ENCODE data around the gene DNMT3B.

The DNMT3B gene

DNA sequence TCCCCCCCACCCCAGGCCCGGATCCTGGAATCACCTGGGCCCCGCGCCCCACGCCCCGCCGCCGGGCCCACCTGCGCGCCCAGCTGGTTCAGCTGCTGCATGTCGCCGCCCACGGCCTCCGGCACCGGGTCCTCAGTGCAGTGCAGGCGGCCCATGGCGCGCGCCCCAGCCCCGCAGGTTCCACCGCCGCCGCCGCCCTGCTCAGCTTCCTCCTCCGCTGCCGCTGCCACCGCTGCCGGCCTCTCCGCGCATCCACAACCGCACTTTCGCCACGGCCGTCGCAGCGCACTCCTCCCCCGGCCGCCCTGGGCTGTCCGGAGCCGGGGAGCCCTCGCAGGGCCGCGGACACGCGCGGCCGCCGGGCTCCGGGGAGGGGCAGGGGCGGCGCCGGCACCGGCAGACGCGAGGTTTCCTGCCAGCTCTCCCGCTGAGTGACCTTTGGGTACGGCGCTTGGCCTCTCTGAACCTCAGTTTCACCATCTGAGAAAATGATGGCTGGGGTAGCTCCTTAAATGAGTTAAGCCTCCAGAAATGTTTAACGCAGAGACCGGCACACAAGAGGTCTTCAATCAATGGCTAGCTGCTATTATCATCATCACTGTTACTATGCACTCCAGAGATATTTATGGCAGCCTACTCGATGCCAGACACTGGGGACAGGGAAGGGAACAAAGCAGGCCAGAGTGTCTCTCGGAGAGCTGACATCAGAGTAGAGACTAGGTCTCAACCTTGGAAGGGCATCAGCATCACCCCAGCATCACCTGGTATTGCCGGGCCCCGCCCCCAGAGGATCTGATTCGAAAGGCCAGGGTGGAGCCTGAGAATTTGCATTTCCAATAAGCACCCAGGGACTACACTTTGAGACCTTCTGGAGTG lies 18.7 kb upstream of the DNMT3B start, which contains the start of gene COMMD7:
TSS of gene COMMD7 (minus strand) at position 231 of the 876 bp plus-strand sequence. CDS start at position 155, 76 bp downstream.
- H3K27me3 ChIP-seq (ENCODE audit: control insufficient read depth in 1 of 2, insufficient read depth in 2 of 2, low read length in 2 of 2), result no peaks in the 10 kb centered on the region
- peaks cover 11% of the 10 kb centered on the region for H3K4me1 ChIP-seq (ENCODE audit: control insufficient read depth, insufficient read depth, low read length)
- H3K36me3 ChIP-seq (ENCODE audit: control insufficient read depth in 2 of 2, insufficient read depth in 2 of 2, low read length in 2 of 2), result no peaks in the 10 kb centered on the region
- H3K9me3 ChIP-seq (ENCODE audit: control insufficient read depth in 2 of 2, low read length in 2 of 2), result no peaks in the 10 kb centered on the region
- H3K9ac ChIP-seq (ENCODE audit: low read length in 2 of 2), result peak within 1 kb of the TSS; percentile 77 to 94
- H3K27ac ChIP-seq (ENCODE audit: low read length), result peak within 1 kb of the TSS; percentile 74
- H3K4me3 ChIP-seq (ENCODE audit: low read length in 2 of 2), result peak within 1 kb of the TSS; percentile 63 to 85

DNA sequence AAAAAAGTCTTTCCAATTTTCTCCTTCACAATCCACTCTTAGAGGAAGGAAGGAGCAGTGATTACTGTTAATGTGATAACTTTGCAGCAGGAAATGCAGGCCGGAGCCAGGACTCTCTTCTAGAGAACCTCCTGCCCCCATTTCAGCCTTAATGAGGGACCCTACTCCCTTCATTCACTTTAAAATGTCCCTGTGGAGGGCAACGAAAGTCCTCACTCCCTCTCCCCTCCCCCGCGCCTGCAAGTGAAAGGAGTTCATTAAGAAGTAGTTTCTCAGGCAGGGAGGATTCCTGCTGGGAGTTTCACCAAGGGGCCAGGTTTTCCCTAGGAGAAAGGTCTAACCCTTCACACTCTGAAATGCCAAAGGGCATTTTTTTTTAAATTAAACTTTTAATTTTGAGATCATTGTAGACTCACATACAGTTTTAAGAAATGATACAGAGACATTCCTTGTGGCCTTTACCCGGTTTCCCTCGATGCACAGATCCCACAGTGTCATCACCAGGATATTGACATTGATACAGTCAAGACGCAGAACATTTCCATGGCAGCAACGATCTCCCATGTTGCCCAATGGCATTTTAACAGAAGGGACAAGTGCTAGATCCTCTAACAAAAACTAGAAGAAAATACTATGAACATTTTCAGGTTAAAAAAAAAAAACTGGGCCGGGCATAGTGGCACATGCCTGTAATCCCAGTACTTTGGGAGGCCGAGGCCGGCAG lies 12.1 kb upstream of the DNMT3B start:
- Histone ChIP-seq H3K36me3 (ENCODE audit: control insufficient read depth in 2 of 2, insufficient read depth in 2 of 2, low read length in 2 of 2) (no peaks in the 10 kb centered on the region), H3K4me3 (ENCODE audit: low read length in 2 of 2) (no peak overlapping the region), H3K9me3 (ENCODE audit: control insufficient read depth in 2 of 2, low read length in 2 of 2) (no peaks in the 10 kb centered on the region), H3K27me3 (ENCODE audit: control insufficient read depth in 1 of 2, insufficient read depth in 2 of 2, low read length in 2 of 2) (no peaks in the 10 kb centered on the region), H3K27ac (ENCODE audit: low read length) (no peak overlapping the region), H3K9ac (ENCODE audit: low read length in 2 of 2) (no peak overlapping the region), H3K4me1 (ENCODE audit: control insufficient read depth, insufficient read depth, low read length) (no peaks in the 10 kb centered on the region)

DNA sequence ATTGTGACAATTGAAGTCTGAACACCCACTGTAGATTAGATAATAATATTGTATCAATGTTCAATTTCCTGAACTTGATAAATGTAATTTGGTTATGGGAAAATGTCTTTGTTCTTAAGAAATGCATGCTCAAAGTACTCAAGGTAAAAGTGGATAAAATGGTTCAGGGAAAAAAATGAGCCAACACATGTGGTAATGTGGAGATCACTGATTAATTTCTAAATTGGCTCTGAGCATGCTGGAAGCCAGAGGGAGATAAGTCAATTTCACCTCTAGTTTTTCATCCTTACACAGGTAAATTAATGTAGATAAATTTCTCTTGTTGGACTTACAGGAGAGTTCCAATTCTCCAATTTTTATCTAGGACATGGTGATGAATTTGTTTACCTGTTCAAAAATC lies 10.9 kb upstream of the DNMT3B start:
- Histone ChIP-seq H3K4me3 (ENCODE audit: low read length in 2 of 2) (no peak overlapping the region), H3K27me3 (ENCODE audit: control insufficient read depth in 1 of 2, insufficient read depth in 2 of 2, low read length in 2 of 2) (no peaks in the 10 kb centered on the region), H3K27ac (ENCODE audit: low read length) (no peak overlapping the region), H3K4me1 (ENCODE audit: control insufficient read depth, insufficient read depth, low read length) (no peaks in the 10 kb centered on the region), H3K36me3 (ENCODE audit: control insufficient read depth in 2 of 2, insufficient read depth in 2 of 2, low read length in 2 of 2) (no peaks in the 10 kb centered on the region), H3K9ac (ENCODE audit: low read length in 2 of 2) (no peak overlapping the region), H3K9me3 (ENCODE audit: control insufficient read depth in 2 of 2, low read length in 2 of 2) (no peaks in the 10 kb centered on the region)

DNA sequence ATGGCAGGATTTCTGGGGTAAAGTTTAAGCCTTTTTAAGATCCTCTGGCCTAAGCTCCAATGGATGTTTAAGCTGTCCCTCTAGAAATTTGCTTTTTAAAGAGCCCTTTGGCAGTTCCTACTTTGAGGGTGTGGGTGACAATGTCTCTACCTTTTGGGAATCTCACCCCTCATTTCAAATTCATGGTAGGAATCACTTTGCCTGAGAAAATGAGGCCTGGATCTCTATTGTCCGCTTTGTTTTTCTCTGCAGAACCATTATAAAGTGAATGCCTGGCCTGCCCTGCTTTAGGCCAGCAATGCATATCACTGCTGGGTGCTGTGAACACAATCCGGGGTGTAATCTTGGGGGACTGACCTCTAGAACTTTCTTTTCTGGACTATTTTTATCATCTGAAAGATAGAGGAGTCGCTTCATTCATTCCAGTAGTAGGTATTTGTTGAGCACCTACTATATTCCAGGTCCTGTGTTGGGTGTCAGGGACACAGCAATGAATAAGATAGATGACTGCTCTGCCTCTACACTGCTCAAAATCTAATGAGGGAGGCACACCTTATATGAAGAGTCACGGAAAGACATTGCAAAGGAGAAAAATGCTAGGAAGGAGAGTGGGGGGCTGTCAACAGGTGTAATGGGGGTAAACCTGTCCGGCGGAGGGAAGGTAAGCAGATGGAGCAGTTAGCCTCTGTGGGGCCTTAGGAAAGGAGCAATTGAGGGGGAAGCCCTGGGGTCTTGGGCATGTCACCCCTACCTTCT lies 10.3 kb upstream of the DNMT3B start:
- Histone ChIP-seq H3K27ac (ENCODE audit: low read length) (no peak overlapping the region), H3K4me1 (ENCODE audit: control insufficient read depth, insufficient read depth, low read length) (no peaks in the 10 kb centered on the region), H3K27me3 (ENCODE audit: control insufficient read depth in 1 of 2, insufficient read depth in 2 of 2, low read length in 2 of 2) (no peaks in the 10 kb centered on the region), H3K9me3 (ENCODE audit: control insufficient read depth in 2 of 2, low read length in 2 of 2) (no peaks in the 10 kb centered on the region), H3K9ac (ENCODE audit: low read length in 2 of 2) (no peak overlapping the region), H3K36me3 (ENCODE audit: control insufficient read depth in 2 of 2, insufficient read depth in 2 of 2, low read length in 2 of 2) (no peaks in the 10 kb centered on the region), H3K4me3 (ENCODE audit: low read length in 2 of 2) (no peak overlapping the region)

DNA sequence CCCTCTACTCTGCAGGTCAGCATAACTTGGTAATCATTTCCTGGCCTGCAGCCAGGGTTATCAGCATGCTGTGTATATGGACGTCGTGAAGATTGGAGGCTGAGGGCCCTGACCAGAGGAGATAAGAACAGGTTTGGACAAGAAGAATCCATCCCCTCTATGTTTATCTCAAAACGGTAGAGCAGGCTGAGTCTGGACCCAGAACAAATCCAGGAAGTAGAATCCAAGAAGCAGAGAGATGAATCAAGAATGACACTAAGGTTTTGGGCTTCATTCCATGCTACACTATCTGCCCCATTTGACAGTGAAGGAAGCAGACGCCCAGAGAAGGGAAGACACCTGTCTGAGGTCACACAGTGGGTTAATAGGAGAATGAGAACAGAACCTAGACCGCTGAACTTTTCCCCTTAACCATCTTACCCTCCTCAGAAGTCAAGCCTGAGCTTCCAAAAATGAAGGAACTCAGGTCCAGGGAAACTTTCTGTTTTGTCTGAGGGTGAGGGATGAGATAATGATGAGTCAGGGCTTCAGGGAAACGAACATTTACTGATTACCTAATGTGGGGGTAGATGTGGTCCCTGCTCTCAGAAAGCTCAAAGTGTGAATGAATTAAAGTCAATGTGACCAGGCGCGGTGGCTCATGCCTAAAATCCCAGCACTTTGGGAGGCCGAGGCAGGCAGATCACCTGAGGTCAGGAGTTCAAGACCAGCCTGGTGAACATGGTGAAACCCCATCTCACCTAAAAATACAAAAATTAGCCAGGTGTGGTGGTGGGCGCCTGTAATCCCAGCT lies 9.5 kb upstream of the DNMT3B start:
- H3K4me3 ChIP-seq (ENCODE audit: low read length in 2 of 2), result no peak overlapping the region
- H3K9me3 ChIP-seq (ENCODE audit: control insufficient read depth in 2 of 2, low read length in 2 of 2), result no peaks in the 10 kb centered on the region
- no peaks in the 10 kb centered on the region for H3K36me3 ChIP-seq (ENCODE audit: control insufficient read depth in 2 of 2, insufficient read depth in 2 of 2, low read length in 2 of 2)
- H3K27ac ChIP-seq (ENCODE audit: low read length), result no peak overlapping the region
- H3K4me1 ChIP-seq (ENCODE audit: control insufficient read depth, insufficient read depth, low read length), result no peaks in the 10 kb centered on the region
- no peaks in the 10 kb centered on the region for H3K27me3 ChIP-seq (ENCODE audit: control insufficient read depth in 1 of 2, insufficient read depth in 2 of 2, low read length in 2 of 2)
- no peak overlapping the region for H3K9ac ChIP-seq (ENCODE audit: low read length in 2 of 2)

DNA sequence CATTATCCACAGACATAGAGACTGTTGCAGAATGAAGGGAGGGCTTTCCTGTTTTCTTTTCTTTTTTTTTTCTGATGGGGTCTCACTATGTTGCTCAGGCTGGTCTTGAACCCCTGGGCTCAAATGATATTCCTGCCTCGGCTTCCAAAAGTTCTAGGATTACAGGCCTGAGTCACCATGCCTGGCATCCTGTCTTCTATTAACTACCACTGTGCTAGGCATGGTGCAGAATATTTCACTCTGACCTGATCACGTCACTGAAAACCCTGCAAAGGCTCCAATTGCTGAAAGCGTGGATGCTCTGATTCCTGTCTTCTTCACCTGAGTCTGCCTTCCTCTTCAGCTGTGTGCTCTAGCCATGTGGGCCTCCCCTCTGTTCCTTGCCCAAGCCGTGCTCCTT lies 8.5 kb upstream of the DNMT3B start:
- Histone ChIP-seq H3K9ac (ENCODE audit: low read length in 2 of 2) (no peak overlapping the region), H3K27ac (ENCODE audit: low read length) (no peak overlapping the region), H3K27me3 (ENCODE audit: control insufficient read depth in 1 of 2, insufficient read depth in 2 of 2, low read length in 2 of 2) (no peaks in the 10 kb centered on the region), H3K4me3 (ENCODE audit: low read length in 2 of 2) (no peak overlapping the region), H3K4me1 (ENCODE audit: control insufficient read depth, insufficient read depth, low read length) (no peaks in the 10 kb centered on the region), H3K36me3 (ENCODE audit: control insufficient read depth in 2 of 2, insufficient read depth in 2 of 2, low read length in 2 of 2) (no peaks in the 10 kb centered on the region), H3K9me3 (ENCODE audit: control insufficient read depth in 2 of 2, low read length in 2 of 2) (no peaks in the 10 kb centered on the region)

DNA sequence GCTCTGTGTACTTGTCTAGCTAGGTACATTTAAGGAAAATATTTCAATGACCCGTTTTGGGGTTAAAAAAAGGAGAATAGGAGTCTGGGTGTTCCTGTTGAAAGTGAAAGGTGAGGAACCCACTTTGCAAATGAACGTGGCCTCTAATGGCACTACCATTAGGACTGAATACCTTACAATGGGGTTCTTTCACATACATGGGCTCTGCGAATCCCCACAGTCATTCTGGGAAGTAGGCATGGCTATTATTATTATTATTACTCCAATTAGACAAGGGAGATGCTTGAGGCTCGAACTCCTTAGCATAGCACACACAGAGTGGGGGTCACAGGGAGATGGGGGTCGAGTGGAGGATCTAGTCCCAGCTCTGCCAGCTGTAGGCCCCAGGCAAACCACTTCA lies 6.0 kb upstream of the DNMT3B start:
- Histone ChIP-seq H3K27ac (ENCODE audit: low read length) (no peak overlapping the region), H3K4me1 (ENCODE audit: control insufficient read depth, insufficient read depth, low read length) (peaks cover 2% of the 10 kb centered on the region), H3K27me3 (ENCODE audit: control insufficient read depth in 1 of 2, insufficient read depth in 2 of 2, low read length in 2 of 2) (no peaks in the 10 kb centered on the region), H3K36me3 (ENCODE audit: control insufficient read depth in 2 of 2, insufficient read depth in 2 of 2, low read length in 2 of 2) (no peaks in the 10 kb centered on the region), H3K4me3 (ENCODE audit: low read length in 2 of 2) (no peak overlapping the region), H3K9ac (ENCODE audit: low read length in 2 of 2) (no peak overlapping the region), H3K9me3 (ENCODE audit: control insufficient read depth in 2 of 2, low read length in 2 of 2) (no peaks in the 10 kb centered on the region)

DNA sequence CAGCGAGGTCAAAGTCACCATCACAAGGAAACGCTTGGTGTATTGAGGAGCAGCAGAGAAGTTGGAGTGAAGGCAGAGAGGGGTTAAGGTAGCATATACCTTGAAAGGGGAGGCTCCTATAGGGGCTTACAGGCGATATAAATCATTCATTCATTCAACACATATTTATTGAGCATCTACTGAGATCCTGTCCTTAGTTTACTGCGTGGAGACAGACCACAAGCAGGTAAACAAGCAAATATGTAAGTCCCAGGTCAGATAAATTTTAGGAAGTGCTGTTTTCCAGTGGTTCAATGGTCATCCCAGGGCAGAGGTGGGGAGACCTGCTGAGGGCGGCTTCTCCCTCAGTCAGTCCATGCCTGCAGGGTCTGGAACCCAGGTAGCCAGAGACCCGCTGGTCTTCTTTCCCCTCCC lies 761 bp upstream of the DNMT3B start:
- peaks cover 19% of the 10 kb centered on the region for H3K4me1 ChIP-seq (ENCODE audit: control insufficient read depth, insufficient read depth, low read length)
- H3K27ac ChIP-seq (ENCODE audit: low read length), result no peak overlapping the region
- H3K36me3 ChIP-seq (ENCODE audit: control insufficient read depth in 2 of 2, insufficient read depth in 2 of 2, low read length in 2 of 2), result no peaks in the 10 kb centered on the region
- H3K9me3 ChIP-seq (ENCODE audit: control insufficient read depth in 2 of 2, low read length in 2 of 2), result no peaks in the 10 kb centered on the region
- H3K9ac ChIP-seq (ENCODE audit: low read length in 2 of 2), result no peak overlapping the region
- H3K27me3 ChIP-seq (ENCODE audit: control insufficient read depth in 1 of 2, insufficient read depth in 2 of 2, low read length in 2 of 2), result no peaks in the 10 kb centered on the region
- peak overlapping the region; percentile 59 to 85 for H3K4me3 ChIP-seq (ENCODE audit: low read length in 2 of 2)

DNA sequence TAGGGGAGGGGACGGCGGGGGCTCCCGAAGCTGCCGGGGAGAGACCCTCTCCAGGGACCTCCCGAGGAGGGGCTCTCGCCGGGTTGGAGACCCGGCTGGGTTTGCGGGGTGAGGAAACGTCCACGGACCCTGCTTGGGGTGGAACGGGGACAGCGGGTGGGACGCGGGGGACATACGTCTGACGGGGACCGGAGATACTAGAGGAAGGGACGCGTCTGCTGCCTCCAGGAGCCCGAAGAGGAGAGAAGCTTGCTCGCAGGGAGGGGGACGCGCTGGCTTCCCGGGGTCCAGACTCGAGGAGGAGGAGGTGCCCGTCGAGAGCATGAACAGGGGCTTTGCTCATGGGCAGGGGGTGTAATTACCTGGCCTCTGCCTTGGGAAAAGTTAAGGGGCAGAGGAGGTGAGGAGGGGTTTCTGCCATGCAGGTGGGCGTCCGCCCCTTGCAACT lies 593 bp downstream of the DNMT3B start:
- Histone ChIP-seq H3K36me3 (ENCODE audit: control insufficient read depth in 2 of 2, insufficient read depth in 2 of 2, low read length in 2 of 2) (no peaks in the 10 kb centered on the region), H3K4me1 (ENCODE audit: control insufficient read depth, insufficient read depth, low read length) (peaks cover 19% of the 10 kb centered on the region), H3K9ac (ENCODE audit: low read length in 2 of 2) (peak overlapping the region; percentile 60 to 62), H3K9me3 (ENCODE audit: control insufficient read depth in 2 of 2, low read length in 2 of 2) (no peaks in the 10 kb centered on the region), H3K4me3 (ENCODE audit: low read length in 2 of 2) (peak overlapping the region; percentile 64 to 85), H3K27me3 (ENCODE audit: control insufficient read depth in 1 of 2, insufficient read depth in 2 of 2, low read length in 2 of 2) (no peaks in the 10 kb centered on the region), H3K27ac (ENCODE audit: low read length) (no peak overlapping the region)
